RPMI8226 (cell line): ENCODE results near the gene ITGB2.
"Not testable (repeated sequence)": the region's sequence is repeated elsewhere in the genome, so short reads cannot be mapped to it uniquely, and the experiment has no call there.

Experiments used
- DNase-seq: peaks from one replicate; pipeline ENCODE4 v3.0.0-alpha.2; 2015

Gene ITGB2

GRCh38 chr21:44940116-44940631, 19.5 kb upstream of the ITGB2 start:
- peak; percentile 36 for DNase-seq

DNA sequence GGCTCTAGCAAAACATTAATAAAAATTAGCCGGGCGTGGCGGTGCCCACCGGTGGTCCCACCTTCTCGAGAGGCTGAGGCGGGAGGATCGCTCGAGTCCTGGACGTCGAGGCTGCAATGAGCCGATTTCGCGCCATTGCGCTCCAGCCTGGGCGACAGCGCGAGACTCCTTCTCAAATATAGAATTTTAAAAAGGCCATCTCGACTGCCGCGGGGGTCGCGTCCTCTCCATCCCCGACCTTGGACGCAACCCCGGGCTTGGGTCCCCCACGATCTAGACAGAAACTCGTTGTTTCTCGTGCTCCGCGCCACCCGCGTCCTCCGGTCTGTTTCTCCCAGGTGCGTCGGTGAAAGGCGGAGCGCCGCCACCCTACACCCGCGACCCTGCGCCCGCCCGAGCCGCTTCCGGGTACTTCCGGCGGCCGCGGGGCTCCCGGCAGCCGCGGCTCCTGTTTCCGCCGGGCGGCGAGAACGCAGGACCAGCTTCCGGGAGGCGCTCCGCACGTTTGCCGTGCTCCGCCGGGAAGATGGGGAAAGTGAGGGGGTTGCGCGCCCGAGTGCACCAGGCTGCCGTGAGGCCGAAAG, 18.9 kb upstream of the ITGB2 start, which contains the start of gene SLX9:
SLX9 (plus strand) TSS at position 498 of the 584 bp plus-strand sequence; CDS start at position 527, 29 bp downstream.
- DNase-seq = peak; percentile 93

- no peak for DNase-seq
These were observed 18.3 kb upstream of the ITGB2 start for GRCh38 chr21:44938772-44939531.

- no peak for DNase-seq
These were observed 14.8 kb upstream of the ITGB2 start for GRCh38 chr21:44935533-44935927.

- DNase-seq = no peak
These were observed 14.3 kb upstream of the ITGB2 start for GRCh38 chr21:44934797-44935532.

GRCh38 chr21:44934276-44934675, 13.6 kb upstream of the ITGB2 start:
- DNase-seq = no peak

GRCh38 chr21:44933918-44934260, 13.2 kb upstream of the ITGB2 start:
- DNase-seq = no peak

- no peak for DNase-seq
These were observed 12.7 kb upstream of the ITGB2 start for GRCh38 chr21:44933199-44933917.

DNA sequence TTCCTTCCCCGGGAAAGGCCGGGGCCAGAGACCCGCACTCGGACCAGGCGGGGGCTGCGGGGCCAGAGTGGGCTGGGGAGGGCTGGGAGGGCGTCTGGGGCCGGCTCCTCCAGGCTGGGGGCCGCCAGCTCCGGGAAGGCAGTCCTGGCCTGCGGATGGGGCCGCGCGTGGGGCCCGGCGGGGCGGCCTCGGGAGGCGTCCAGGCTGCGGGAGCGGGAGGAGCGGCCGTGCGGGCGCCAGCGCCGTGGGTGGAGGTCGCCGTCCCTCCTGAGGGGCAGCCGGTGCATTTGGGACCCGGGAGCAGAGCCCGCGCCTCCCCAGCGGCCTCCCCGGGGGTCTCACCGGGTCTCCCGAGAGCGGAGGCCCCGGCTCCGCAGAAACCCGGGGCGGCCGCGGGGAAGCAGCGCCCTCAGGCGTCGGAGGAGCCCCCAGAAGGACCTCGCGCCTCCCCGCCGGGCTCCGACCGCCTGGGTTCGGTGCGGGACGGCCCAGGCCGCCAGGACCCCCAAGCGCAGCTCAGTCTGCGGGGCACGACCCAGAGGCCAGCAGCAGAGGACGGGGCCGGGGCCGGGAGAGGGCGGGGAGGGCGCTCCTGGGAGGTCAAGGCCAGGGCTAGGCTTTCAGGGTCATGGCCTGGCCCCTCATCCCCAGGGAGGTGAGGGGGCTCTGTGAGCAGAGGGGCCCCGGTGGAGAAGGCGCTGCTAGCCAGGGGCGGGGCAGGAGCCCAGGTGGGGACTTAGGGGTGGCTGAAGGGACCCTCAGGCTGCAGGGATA, 11.9 kb upstream of the ITGB2 start:
- DNase-seq = peak; percentile 73

GRCh38 chr21:44931501-44932407, 11.1 kb upstream of the ITGB2 start:
- peak; percentile 55 for DNase-seq

DNA sequence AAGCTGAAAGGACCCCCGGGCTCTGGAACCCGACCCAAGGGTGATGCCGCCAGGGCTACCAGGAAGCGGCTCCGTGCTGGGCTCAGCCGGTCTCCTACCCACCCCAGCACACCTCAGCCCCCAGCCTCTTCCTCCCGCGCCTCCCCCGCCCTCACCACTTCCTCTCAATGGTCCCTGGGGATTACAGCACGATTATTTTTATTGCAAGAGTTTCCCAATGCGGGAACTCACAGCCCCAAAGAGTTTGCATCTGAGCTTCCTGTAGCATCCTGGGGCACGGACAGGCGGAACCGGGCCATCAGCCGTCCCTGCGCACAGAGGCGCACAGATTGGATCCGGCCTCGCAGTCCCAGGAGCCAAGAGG, 10.4 kb upstream of the ITGB2 start:
- DNase-seq = no peak

DNA sequence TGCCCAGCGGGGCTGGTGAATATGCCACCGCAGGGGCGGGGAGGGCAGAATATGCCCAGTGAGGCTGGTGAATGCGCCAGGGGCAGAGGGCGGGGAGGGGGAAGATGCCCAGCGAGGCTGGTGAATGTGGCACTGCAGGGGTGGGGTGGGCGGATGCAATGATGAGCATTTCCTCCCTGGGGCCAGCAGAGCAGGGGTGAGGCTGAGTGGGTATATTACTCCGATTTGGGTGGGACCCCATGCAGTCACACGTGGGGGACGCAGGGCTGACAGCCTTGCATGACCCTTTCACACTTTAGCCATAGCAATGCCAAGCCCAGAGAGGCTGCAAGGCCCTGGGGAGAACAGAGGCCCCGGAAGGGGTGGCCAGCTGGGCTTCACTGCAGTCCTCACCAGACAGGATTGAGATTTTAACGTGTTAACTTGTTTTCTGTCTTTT, 9.9 kb upstream of the ITGB2 start:
- no peak for DNase-seq

DNA sequence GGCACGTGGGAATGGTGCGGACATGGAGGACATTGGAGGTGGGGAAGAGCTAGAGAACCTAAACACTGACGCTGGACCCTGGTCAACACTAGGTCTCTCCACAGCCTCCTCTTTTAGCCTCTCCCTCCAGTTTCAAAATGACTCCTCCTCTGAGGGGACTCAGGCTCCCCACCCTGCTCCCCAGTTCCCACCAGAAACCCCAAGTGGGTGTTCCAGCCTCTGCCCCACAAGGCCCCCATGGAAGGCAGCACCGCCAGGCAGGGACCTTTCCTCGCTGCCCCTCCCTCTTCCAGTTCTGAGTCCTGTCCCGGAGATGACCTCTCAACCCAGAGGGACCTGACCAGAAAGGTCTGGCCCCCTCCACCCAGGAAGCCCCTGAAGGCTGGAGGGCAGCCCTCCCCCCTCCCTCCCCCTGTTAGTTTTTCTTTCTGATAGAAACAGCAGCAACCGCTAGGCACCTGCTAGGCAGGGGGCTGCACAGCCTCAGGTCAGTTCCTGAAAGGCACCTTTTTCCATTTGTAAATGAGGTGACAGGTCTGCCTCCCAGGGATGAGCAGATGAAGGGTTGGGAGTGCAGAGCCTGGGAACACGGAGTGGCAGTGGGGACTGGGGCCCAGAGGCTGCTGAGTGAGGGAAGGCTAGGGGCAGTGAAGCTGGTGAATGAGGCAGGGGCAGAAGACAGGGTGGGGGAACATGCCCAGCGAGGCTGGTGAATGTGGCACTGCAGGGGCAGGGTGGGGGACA, 9.3 kb upstream of the ITGB2 start:
- no peak for DNase-seq

DNA sequence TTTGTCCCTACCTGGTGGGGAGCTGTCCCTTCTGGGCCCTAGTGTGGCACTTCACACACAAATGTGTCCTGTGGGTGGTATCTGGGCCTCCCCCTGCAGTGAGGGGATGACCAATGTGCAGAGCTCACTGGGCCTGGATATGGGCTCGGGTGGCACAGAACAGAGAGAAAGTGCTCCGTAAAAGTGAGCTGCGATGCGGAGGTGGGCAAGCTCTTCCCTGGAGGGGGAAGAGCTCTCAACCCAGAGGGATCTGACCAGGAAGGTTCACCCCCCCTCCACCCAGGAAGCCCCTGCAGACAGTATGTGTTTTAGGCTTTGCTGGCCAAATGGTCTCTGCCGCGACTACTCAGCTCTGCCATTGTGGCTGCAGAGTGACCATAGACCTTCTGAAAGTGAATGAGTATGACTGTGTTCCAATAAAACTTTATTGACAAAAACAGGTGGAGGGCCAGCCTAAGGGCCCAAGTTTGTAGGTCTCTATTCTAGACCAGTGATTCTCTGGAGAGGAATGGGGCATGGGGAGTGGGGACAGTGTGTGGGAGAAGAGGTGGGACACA, 8.6 kb upstream of the ITGB2 start:
- no peak for DNase-seq

- DNase-seq = not testable (repeated sequence)
These were observed 8.0 kb upstream of the ITGB2 start for GRCh38 chr21:44928500-44929241.

GRCh38 chr21:44927587-44928461, 7.1 kb upstream of the ITGB2 start:
- DNase-seq = peak; percentile 89

GRCh38 chr21:44927259-44927586, 6.5 kb upstream of the ITGB2 start:
- DNase-seq = no peak

DNA sequence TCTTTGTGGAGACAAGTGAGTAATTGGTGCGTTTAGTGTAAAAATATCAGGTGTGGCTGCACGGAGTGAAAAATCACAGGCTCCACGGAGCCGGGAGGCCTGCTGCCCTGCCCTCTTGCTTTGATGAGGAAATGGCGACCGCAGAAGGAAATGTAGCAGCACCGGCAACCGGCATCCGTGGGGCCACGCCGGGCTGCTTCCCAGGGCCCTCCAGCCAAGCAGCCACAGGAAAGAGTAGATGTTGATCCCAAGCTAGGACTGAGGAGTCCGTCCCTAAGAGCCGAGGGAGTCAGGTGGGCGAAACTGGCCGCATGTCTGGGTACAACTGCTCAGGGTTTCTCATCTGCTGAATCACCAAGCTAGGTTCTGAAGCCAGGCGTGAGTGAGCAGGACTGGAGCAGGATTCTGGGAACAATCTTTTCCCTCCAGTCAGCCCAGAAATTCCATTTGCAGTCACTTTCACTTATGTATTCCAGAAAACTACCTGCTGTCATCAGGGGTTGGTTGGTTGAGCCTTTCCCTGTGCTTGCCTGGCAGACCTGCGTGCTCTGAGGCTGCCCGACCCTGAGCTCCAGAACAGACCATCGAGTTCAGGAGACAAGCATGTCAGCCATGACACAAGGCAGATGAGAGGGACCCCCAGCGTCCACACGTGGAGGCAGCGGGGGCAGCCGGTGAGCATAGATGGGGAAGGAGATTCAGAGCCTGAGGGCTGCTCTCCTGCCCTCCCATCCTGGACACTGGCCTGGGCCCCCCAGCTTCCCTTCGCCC, 5.8 kb upstream of the ITGB2 start:
- no peak for DNase-seq
